Caco-2 (cell line): ENCODE results near the gene ITIH3. TPM values are rescaled to one million over a fixed set of nuclear protein-coding genes. Genes with fewer than 3 reads are reported as not detected.

Experiments used
- BruUV-seq: library from RNA; stranded (reverse); fragments of 400-500 nt; replicated peaks from 2 replicates; lab custom pipeline; 2021; lab: Mats Ljungman, UMichigan
- CTCF ChIA-PET: fragments of 300-600 bp; sonication (Branson Sonifier 250); formaldehyde crosslinking; loops from one replicate; lab custom pipeline; 2022; ENCODE audit warnings: antibody characterized with exemption; lab: Charles Lee
- POLR2A ChIA-PET: fragments of 300-600 bp; sonication (Branson Sonifier 250); formaldehyde crosslinking; loops from one replicate; lab custom pipeline; 2022; ENCODE audit warnings: antibody characterized with exemption; lab: Charles Lee
- DNase-seq, 2 experiments: peaks; one replicate each; pipeline versions ENCODE4 v3.0.0 to v3.0.0-alpha.2; 2020 to 2022
- H3K27me3 ChIP-seq: replicated peaks from 2 replicates; pipeline ENCODE4 v1.6.0; 2011; ENCODE audit warnings: low read length; ENCODE audit not compliant: control insufficient read depth, insufficient read depth
- H3K36me3 ChIP-seq: 2 replicates; pipeline ENCODE4 v1.5.1; 2011; ENCODE audit warnings: low read length; ENCODE audit not compliant: control insufficient read depth, insufficient read depth
- H3K4me1 ChIP-seq: fragments of 250-450 bp; sonication (Bioruptor Pico); 2 replicates; pipeline ENCODE4 v1.5.1; 2020; ENCODE audit warnings: mild to moderate bottlenecking
- H3K4me3 ChIP-seq: 2 replicates; pipeline ENCODE4 v1.5.1; 2011; ENCODE audit warnings: low read depth, mild to moderate bottlenecking, control low read depth, low read length
- H3K9me3 ChIP-seq: fragments of 250-450 bp; sonication (Bioruptor Pico); 2 replicates; pipeline ENCODE4 v1.5.1; 2020; ENCODE audit warnings: mild to moderate bottlenecking, moderate library complexity
- H3K27ac Mint-ChIP-seq: one replicate; pipeline ENCODE4 v1.8.0; 2022; ENCODE audit warnings: mixed read lengths; ENCODE audit not compliant: unreplicated experiment
- H3K27me3 Mint-ChIP-seq: one replicate; pipeline ENCODE4 v1.8.0; 2022; ENCODE audit warnings: mixed read lengths; ENCODE audit not compliant: insufficient read depth, unreplicated experiment
- H3K36me3 Mint-ChIP-seq: one replicate; pipeline ENCODE4 v1.8.0; 2022; ENCODE audit warnings: mild to moderate bottlenecking, mixed read lengths; ENCODE audit not compliant: insufficient read depth, unreplicated experiment
- H3K4me1 Mint-ChIP-seq: one replicate; pipeline ENCODE4 v1.8.0; 2022; ENCODE audit warnings: low read depth, mixed read lengths; ENCODE audit not compliant: unreplicated experiment
- H3K4me3 Mint-ChIP-seq: one replicate; pipeline ENCODE4 v1.8.0; 2022; ENCODE audit warnings: mild to moderate bottlenecking, moderate library complexity, mixed read lengths; ENCODE audit not compliant: unreplicated experiment
- H3K9me3 Mint-ChIP-seq: one replicate; pipeline ENCODE4 v1.8.0; 2022; ENCODE audit warnings: mixed read lengths; ENCODE audit not compliant: unreplicated experiment
- intact Hi-C: fragments of 100-400 bp; cut with micrococcal nuclease; formaldehyde crosslinking; loops from one replicate; pipeline ENCODE4 v1.10.0; 2022; ENCODE audit not compliant: unreplicated experiment
- total RNA-seq: library from RNA; stranded (reverse); gene quantifications from 2 replicates; pipeline ENCODE4 v1.2.3, GENCODE V29; 2022
- TF ChIP-seq, protein P1 (sequence below), 2 experiments: fragments of 200-600 bp in 1 of 2; IDR thresholded peaks; 1 replicate in 1 of 2; 2 replicates in 1 of 2; pipeline versions ENCODE4 v1.5.1 to v1.8.0; 2011 to 2022; ENCODE audit warnings: antibody characterized with exemption in 1 of 2, control low read depth in 1 of 2, inconsistent platforms in 1 of 2, low read depth in 1 of 2, low read length in 1 of 2, mild to moderate bottlenecking in 1 of 2, moderate library complexity in 1 of 2; ENCODE audit not compliant: insufficient read depth in 1 of 2, severe bottlenecking in 1 of 2, unreplicated experiment in 1 of 2

The ITIH3 gene
- total RNA-seq, 1 experiment from 2014 or later = 0.27 TPM

DNA sequence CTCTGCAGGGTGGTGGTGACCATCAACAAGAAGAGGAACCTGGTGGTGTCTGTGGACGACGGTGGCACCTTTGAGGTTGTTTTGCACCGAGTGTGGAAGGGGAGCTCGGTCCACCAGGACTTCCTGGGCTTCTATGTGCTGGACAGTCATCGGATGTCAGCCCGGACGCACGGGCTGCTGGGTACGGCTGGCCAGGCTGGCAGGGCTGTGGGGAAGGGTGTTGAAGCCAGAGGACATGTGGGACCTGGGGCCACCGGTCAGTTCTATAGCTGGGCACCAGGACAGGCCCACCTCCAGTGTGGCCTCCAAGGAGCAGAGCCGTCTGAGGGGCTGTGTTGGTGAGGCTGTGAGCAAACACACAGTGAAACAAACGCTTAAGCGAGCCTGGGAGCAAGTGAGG is 3.9 kb upstream of the ITIH3 start:
- no peaks in the 10 kb centered on the region for H3K4me1 Mint-ChIP-seq
- no peaks in the 10 kb centered on the region for H3K36me3 Mint-ChIP-seq

DNA sequence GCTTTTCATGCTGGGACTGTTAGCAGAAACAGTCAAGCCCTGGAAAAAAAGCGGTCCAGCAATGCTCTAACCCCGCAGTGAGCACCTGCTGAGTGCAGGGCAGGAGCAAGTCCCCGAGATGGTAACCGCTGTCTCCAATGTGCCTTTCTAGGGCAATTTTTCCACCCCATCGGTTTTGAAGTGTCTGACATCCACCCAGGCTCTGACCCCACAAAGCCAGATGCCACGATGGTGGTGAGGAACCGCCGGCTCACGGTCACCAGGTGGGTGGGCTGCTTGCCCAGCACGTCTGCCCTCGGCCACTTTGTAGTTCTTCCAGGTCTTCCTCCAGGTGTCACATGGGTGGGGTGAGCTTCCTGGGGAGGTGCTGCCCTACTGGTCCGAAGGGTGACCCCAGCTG is 3.2 kb upstream of the ITIH3 start:
- Histone ChIP-seq H3K36me3 (no peaks in the 10 kb centered on the region), H3K4me3 (no peak overlapping the region), H3K4me1 (no peaks in the 10 kb centered on the region), H3K27me3 (no peaks in the 10 kb centered on the region), H3K9me3 (no peaks in the 10 kb centered on the region)
- CTCF ChIA-PET = no interaction called here
- Mint-ChIP-seq H3K4me1 (no peaks in the 10 kb centered on the region), H3K4me3 (no peak overlapping the region), H3K27ac (no peak overlapping the region), H3K9me3 (no peaks in the 10 kb centered on the region), H3K27me3 (no peaks in the 10 kb centered on the region), H3K36me3 (no peaks in the 10 kb centered on the region)
- no TSS peak for BruUV-seq
- intact Hi-C loops = no loop called here
- POLR2A ChIA-PET = no interaction called here
- DNase-seq = no peak
- TF ChIP-seq, protein P1, sequence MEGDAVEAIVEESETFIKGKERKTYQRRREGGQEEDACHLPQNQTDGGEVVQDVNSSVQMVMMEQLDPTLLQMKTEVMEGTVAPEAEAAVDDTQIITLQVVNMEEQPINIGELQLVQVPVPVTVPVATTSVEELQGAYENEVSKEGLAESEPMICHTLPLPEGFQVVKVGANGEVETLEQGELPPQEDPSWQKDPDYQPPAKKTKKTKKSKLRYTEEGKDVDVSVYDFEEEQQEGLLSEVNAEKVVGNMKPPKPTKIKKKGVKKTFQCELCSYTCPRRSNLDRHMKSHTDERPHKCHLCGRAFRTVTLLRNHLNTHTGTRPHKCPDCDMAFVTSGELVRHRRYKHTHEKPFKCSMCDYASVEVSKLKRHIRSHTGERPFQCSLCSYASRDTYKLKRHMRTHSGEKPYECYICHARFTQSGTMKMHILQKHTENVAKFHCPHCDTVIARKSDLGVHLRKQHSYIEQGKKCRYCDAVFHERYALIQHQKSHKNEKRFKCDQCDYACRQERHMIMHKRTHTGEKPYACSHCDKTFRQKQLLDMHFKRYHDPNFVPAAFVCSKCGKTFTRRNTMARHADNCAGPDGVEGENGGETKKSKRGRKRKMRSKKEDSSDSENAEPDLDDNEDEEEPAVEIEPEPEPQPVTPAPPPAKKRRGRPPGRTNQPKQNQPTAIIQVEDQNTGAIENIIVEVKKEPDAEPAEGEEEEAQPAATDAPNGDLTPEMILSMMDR (IDR thresholded peaks at IDR 0.05; ENCODE audit: insufficient read depth in 1 of 2, low read depth in 1 of 2, low read length in 1 of 2, severe bottlenecking in 1 of 2, unreplicated experiment in 1 of 2) = no peak

More for the DNA sequence above, 3.9 kb upstream of the ITIH3 start:
- Histone ChIP-seq H3K27me3 (no peaks in the 10 kb centered on the region), H3K4me3 (no peak overlapping the region), H3K9me3 (no peaks in the 10 kb centered on the region), H3K36me3 (no peaks in the 10 kb centered on the region), H3K4me1 (no peaks in the 10 kb centered on the region)
- TF ChIP-seq, protein P1 (IDR thresholded peaks at IDR 0.05; ENCODE audit: insufficient read depth in 1 of 2, low read depth in 1 of 2, low read length in 1 of 2, severe bottlenecking in 1 of 2, unreplicated experiment in 1 of 2) = no peak
- no peak overlapping the region for H3K4me3 Mint-ChIP-seq
- ChIA-PET POLR2A (no interaction called here), CTCF (no interaction called here)
- intact Hi-C loops = no loop called here
- H3K27me3 Mint-ChIP-seq = no peaks in the 10 kb centered on the region
- BruUV-seq = no TSS peak
- no peaks in the 10 kb centered on the region for H3K9me3 Mint-ChIP-seq
- no peak overlapping the region for H3K27ac Mint-ChIP-seq
- DNase-seq = no peak

DNA sequence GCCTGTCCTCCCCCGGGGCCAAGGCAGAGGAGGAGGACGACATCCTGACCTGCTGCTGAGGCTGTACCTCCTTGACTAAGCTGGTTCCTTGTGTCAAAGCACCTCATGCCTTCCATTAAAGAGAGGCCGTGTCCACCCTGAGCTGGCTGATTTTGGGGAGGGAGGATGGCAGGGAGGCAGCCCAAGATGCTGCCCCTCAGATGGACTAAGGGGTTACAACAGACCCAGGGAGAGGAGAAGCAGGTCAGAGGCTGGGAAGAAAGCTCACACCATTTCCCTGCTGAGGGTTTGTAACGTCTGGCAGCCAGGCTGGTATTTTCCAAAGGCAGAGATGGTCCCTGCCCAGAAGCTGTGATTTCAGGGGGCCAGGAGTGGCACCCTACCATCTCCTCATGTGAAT is 2.7 kb upstream of the ITIH3 start:
- H3K4me1 Mint-ChIP-seq = no peaks in the 10 kb centered on the region
- no TSS peak for BruUV-seq
- TF ChIP-seq, protein P1 (IDR thresholded peaks at IDR 0.05; ENCODE audit: insufficient read depth in 1 of 2, low read depth in 1 of 2, low read length in 1 of 2, severe bottlenecking in 1 of 2, unreplicated experiment in 1 of 2) = no peak
- no peaks in the 10 kb centered on the region for H3K27me3 Mint-ChIP-seq
- H3K36me3 Mint-ChIP-seq = no peaks in the 10 kb centered on the region
- no peaks in the 10 kb centered on the region for H3K27me3 ChIP-seq
- ChIA-PET POLR2A (interaction anchor here (0.7 kb wide), 1 partner anchor 8 kb away, joined by 3 read pairs; no protein-coding TSS in a partner anchor), CTCF (interaction anchor here (1.0 to 2.0 kb wide), 4 partner anchors 9 to 29 kb away, joined by 3 to 8 read pairs (median 6); partner anchors contain the start of gene NEK4)
- no peak overlapping the region for H3K4me3 Mint-ChIP-seq
- intact Hi-C loops = no loop called here
- H3K9me3 Mint-ChIP-seq = no peaks in the 10 kb centered on the region
- no peaks in the 10 kb centered on the region for H3K4me1 ChIP-seq
- H3K36me3 ChIP-seq = no peaks in the 10 kb centered on the region
- H3K27ac Mint-ChIP-seq = no peak overlapping the region
- H3K9me3 ChIP-seq = no peaks in the 10 kb centered on the region
- DNase-seq = no peak
- no peak overlapping the region for H3K4me3 ChIP-seq
